ENCODE data around the gene SLC46A2.
A peak's percentile ranks its signal among the peaks of the same experiment; 100 is the strongest.

Gene SLC46A2

DNA sequence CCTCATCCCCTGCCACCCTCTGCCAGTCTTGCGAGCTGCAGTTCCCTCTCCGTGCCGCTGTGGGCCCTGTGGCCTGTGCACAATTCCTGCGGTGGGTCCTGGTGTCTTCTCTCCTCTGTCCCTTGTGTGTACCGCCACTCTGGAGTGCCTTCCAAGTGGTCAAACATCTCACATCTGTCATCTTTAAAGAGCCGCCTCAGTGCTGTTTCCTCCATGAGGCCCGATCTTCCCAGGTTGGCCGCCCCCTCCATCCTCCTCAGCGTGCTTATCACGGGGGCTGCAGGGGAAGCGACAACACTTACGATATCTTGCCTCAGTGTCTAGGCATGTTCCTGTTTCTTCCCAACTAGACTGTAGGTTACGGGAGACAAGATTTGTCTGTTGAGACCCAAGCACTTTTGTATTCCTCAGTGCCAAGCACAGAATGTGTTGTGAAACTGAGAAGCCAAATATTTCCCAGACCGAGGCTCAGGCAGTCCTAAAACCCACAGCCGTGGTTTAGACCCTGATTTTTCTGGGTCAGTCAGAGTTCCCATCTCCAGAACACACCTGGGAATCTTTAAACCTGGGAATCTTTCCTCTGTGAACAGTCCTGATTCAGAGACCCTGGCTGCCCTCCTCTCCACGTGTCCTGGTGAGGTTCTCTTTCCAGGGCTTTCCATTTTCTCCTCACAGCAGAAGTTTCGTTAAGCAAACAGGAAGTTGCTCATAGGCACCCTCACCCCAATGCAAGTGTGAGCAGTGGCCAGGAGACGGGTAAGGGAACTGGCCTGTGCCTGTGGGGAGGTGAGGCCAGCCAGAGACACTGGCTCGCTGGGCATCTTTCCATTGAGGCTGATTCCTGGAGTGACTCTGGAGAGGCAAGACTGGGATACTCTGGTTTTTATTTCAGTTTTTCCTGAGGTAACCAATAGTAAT, 28.8 kb downstream of the SLC46A2 start:
- H4K8ac ChIP-seq (ENCODE audit: low read length) = no peak overlapping the region
- DNase-seq = peak; percentile 46

DNA sequence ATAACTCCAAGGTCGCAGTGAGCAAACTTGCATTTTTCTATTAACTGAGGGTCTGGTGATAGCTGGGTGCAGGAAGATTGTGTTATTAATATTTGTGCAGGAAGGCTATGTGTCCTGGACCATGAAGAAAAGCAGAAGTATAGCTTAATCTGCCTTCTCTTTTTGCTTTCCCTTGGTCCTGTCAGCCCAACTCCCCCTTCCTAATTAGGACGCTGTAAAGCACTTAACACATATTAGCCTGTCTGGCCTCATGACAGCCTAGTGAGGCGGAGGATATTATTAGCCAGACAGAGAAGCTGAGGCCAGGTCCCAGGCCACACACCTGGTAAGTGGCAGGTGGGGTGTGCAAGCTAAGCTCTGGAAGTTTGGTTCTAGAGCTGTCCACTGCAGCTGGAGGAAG, 29.5 kb downstream of the SLC46A2 start:
- H3K14ac ChIP-seq (ENCODE audit: low read length in 2 of 2) = no peak overlapping the region
- H3K4me2 ChIP-seq (ENCODE audit: low read length, poor library complexity, severe bottlenecking) = no peak overlapping the region
- no peak overlapping the region for H3K4me3 ChIP-seq (ENCODE audit: insufficient read depth in 1 of 2, low read depth in 1 of 2, low read length in 2 of 2)
- no peak overlapping the region for H2AK5ac ChIP-seq (ENCODE audit: low read length, severe bottlenecking)
- no peak overlapping the region for H2BK12ac ChIP-seq (ENCODE audit: low read length in 2 of 2)
- H2BK15ac ChIP-seq (ENCODE audit: low read depth, poor library complexity, severe bottlenecking) = peak overlapping the region; percentile 4
- peaks cover 2 to 9% of the 10 kb centered on the region in 2 experiments for H3K36me3 ChIP-seq (ENCODE audit: control insufficient read depth in 1 of 2, insufficient read depth in 2 of 2, low read depth in 1 of 2, low read length in 2 of 2)
- no peak overlapping the region for H2BK5ac ChIP-seq (ENCODE audit: low read depth, low read length, poor library complexity, severe bottlenecking)
- H3K79me1 ChIP-seq (replicated peaks; ENCODE audit: low read length, poor library complexity, severe bottlenecking) = no peaks in the 10 kb centered on the region
- H3K18ac ChIP-seq (ENCODE audit: low read depth in 1 of 2, low read length in 2 of 2) = no peak overlapping the region
- no peak overlapping the region for H2BK120ac ChIP-seq (ENCODE audit: low read depth, low read length)
- H3K9ac ChIP-seq (ENCODE audit: low read length) = no peak overlapping the region
- no peak overlapping the region for H3K27ac ChIP-seq (ENCODE audit: low read length, poor library complexity, severe bottlenecking)
- no peak for DNase-seq
- H3K27me3 ChIP-seq (ENCODE audit: control insufficient read depth in 1 of 2, insufficient read depth in 1 of 2, low read length in 2 of 2) = no peaks in the 10 kb centered on the region
- H3K9me3 ChIP-seq (ENCODE audit: control insufficient read depth, low read length) = no peaks in the 10 kb centered on the region
- WGBS = 80% methylated on average over 3 of the region's 3 CpGs
- peaks cover 2% of the 10 kb centered on the region for H3K4me1 ChIP-seq (ENCODE audit: control insufficient read depth, insufficient read depth, low read depth, low read length)
- H3K4ac ChIP-seq (ENCODE audit: low read depth in 1 of 2, low read length in 2 of 2) = no peak overlapping the region
- no peak overlapping the region for H3K23ac ChIP-seq (ENCODE audit: low read length in 2 of 2)
- H4K8ac ChIP-seq (ENCODE audit: low read length) = no peak overlapping the region
- no peak overlapping the region for H4K91ac ChIP-seq (ENCODE audit: low read length)
- no peak overlapping the region for H2AFZ ChIP-seq (ENCODE audit: low read depth, low read length)

More for the DNA sequence above, 28.8 kb downstream of the SLC46A2 start:
- Histone ChIP-seq H3K4ac (ENCODE audit: low read depth in 1 of 2, low read length in 2 of 2) (no peak overlapping the region), H3K23ac (ENCODE audit: low read length in 2 of 2) (no peak overlapping the region), H3K9ac (ENCODE audit: low read length) (peak overlapping the region; percentile 24), H3K9me3 (ENCODE audit: control insufficient read depth, low read length) (no peaks in the 10 kb centered on the region), H3K4me3 (ENCODE audit: insufficient read depth in 1 of 2, low read depth in 1 of 2, low read length in 2 of 2) (peak overlapping the region in 1 of 2 experiments; percentile 24), H2AFZ (ENCODE audit: low read depth, low read length) (no peak overlapping the region), H3K14ac (ENCODE audit: low read length in 2 of 2) (no peak overlapping the region), H2BK12ac (ENCODE audit: low read length in 2 of 2) (no peak overlapping the region), H3K79me1 (replicated peaks; ENCODE audit: low read length, poor library complexity, severe bottlenecking) (no peaks in the 10 kb centered on the region), H2BK120ac (ENCODE audit: low read depth, low read length) (no peak overlapping the region), H3K4me2 (ENCODE audit: low read length, poor library complexity, severe bottlenecking) (no peak overlapping the region), H3K27ac (ENCODE audit: low read length, poor library complexity, severe bottlenecking) (no peak overlapping the region), H3K4me1 (ENCODE audit: control insufficient read depth, insufficient read depth, low read depth, low read length) (peaks cover 2% of the 10 kb centered on the region), H3K36me3 (ENCODE audit: control insufficient read depth in 1 of 2, insufficient read depth in 2 of 2, low read depth in 1 of 2, low read length in 2 of 2) (peaks cover 6 to 9% of the 10 kb centered on the region in 2 experiments), H3K27me3 (ENCODE audit: control insufficient read depth in 1 of 2, insufficient read depth in 1 of 2, low read length in 2 of 2) (no peaks in the 10 kb centered on the region), H2BK5ac (ENCODE audit: low read depth, low read length, poor library complexity, severe bottlenecking) (no peak overlapping the region), H4K91ac (ENCODE audit: low read length) (no peak overlapping the region), H2AK5ac (ENCODE audit: low read length, severe bottlenecking) (no peak overlapping the region), H2BK15ac (ENCODE audit: low read depth, poor library complexity, severe bottlenecking) (peak overlapping the region; percentile 4), H3K18ac (ENCODE audit: low read depth in 1 of 2, low read length in 2 of 2) (no peak overlapping the region)
- 89% methylated on average over 19 of the region's 19 CpGs for WGBS

DNA sequence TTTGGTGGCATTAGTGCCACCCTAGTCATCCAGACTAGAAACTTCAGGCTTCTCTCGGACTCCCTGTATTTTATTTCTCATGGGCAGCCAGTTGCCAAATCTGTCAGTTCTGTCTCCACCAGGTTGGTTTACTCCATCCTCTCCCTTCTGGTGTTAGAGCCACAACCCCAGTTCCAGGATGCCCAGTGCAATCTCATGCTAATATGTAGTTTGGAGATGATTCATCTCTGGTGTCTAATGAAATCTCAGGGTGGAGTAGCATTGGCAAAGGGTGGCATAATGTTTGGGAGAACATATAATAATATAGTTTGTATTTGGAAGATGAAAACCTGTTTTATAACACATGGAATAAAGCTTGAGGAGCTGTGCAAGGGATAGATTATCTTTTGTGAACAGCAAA, 30.2 kb downstream of the SLC46A2 start:
- Histone ChIP-seq H2BK120ac (ENCODE audit: low read depth, low read length) (no peak overlapping the region), H2BK12ac (ENCODE audit: low read length in 2 of 2) (no peak overlapping the region), H2AFZ (ENCODE audit: low read depth, low read length) (no peak overlapping the region), H3K27ac (ENCODE audit: low read length, poor library complexity, severe bottlenecking) (no peak overlapping the region), H2BK15ac (ENCODE audit: low read depth, poor library complexity, severe bottlenecking) (no peak overlapping the region), H4K91ac (ENCODE audit: low read length) (no peak overlapping the region), H3K79me1 (replicated peaks; ENCODE audit: low read length, poor library complexity, severe bottlenecking) (peaks cover 4% of the 10 kb centered on the region), H3K18ac (ENCODE audit: low read depth in 1 of 2, low read length in 2 of 2) (no peak overlapping the region), H3K4me3 (ENCODE audit: insufficient read depth in 1 of 2, low read depth in 1 of 2, low read length in 2 of 2) (no peak overlapping the region), H3K4me2 (ENCODE audit: low read length, poor library complexity, severe bottlenecking) (no peak overlapping the region), H3K9me3 (ENCODE audit: control insufficient read depth, low read length) (no peaks in the 10 kb centered on the region), H3K14ac (ENCODE audit: low read length in 2 of 2) (no peak overlapping the region), H3K4me1 (ENCODE audit: control insufficient read depth, insufficient read depth, low read depth, low read length) (peaks cover 2% of the 10 kb centered on the region), H3K4ac (ENCODE audit: low read depth in 1 of 2, low read length in 2 of 2) (no peak overlapping the region), H2BK5ac (ENCODE audit: low read depth, low read length, poor library complexity, severe bottlenecking) (no peak overlapping the region), H3K36me3 (ENCODE audit: control insufficient read depth in 1 of 2, insufficient read depth in 2 of 2, low read depth in 1 of 2, low read length in 2 of 2) (peaks cover 0 to 9% of the 10 kb centered on the region in 2 experiments), H4K8ac (ENCODE audit: low read length) (no peak overlapping the region), H2AK5ac (ENCODE audit: low read length, severe bottlenecking) (no peak overlapping the region), H3K27me3 (ENCODE audit: control insufficient read depth in 1 of 2, insufficient read depth in 1 of 2, low read length in 2 of 2) (no peaks in the 10 kb centered on the region), H3K9ac (ENCODE audit: low read length) (no peak overlapping the region), H3K23ac (ENCODE audit: low read length in 2 of 2) (no peak overlapping the region)
- no peak for DNase-seq
- 100% methylated on average over 1 of the region's 1 CpG for WGBS

DNA sequence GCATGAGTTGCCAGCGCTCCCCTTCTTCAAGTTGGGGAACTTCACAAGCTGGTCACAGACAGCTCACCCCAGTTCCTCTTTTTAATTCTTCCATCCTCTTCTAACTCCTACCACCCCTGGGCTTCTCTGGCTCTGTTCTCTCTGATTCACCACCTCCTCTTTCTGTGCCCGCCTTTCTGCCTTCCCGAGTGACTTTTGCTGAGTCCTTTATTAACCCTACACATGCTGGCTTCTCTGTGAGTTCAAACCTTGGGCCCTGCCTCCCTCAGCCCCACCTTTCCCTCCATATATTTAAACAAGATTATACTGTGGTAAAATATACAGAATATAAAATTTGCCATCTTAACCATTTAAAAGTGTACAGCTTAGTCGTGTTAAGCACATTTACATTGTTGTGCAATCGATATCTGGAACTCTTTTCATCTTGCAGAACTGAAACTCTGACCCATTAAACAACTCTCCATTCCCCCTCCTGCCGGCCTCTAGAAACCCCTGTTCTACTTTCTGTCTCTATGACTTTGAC, 32.0 kb downstream of the SLC46A2 start:
- Histone ChIP-seq H2BK120ac (ENCODE audit: low read depth, low read length) (no peak overlapping the region), H2BK15ac (ENCODE audit: low read depth, poor library complexity, severe bottlenecking) (no peak overlapping the region), H3K4ac (ENCODE audit: low read depth in 1 of 2, low read length in 2 of 2) (no peak overlapping the region), H4K8ac (ENCODE audit: low read length) (no peak overlapping the region), H3K4me3 (ENCODE audit: insufficient read depth in 1 of 2, low read depth in 1 of 2, low read length in 2 of 2) (peak overlapping the region in 1 of 2 experiments; percentile 30), H3K4me1 (ENCODE audit: control insufficient read depth, insufficient read depth, low read depth, low read length) (peaks cover 3% of the 10 kb centered on the region), H3K27ac (ENCODE audit: low read length, poor library complexity, severe bottlenecking) (no peak overlapping the region), H2AFZ (ENCODE audit: low read depth, low read length) (no peak overlapping the region), H2BK12ac (ENCODE audit: low read length in 2 of 2) (no peak overlapping the region), H3K4me2 (ENCODE audit: low read length, poor library complexity, severe bottlenecking) (no peak overlapping the region), H3K18ac (ENCODE audit: low read depth in 1 of 2, low read length in 2 of 2) (no peak overlapping the region), H3K9me3 (ENCODE audit: control insufficient read depth, low read length) (no peaks in the 10 kb centered on the region), H3K9ac (ENCODE audit: low read length) (peak overlapping the region; percentile 61), H3K36me3 (ENCODE audit: control insufficient read depth in 1 of 2, insufficient read depth in 2 of 2, low read depth in 1 of 2, low read length in 2 of 2) (peaks cover 1 to 8% of the 10 kb centered on the region in 2 experiments), H3K14ac (ENCODE audit: low read length in 2 of 2) (no peak overlapping the region), H2BK5ac (ENCODE audit: low read depth, low read length, poor library complexity, severe bottlenecking) (no peak overlapping the region), H2AK5ac (ENCODE audit: low read length, severe bottlenecking) (no peak overlapping the region), H3K79me1 (replicated peaks; ENCODE audit: low read length, poor library complexity, severe bottlenecking) (peaks cover 5% of the 10 kb centered on the region), H3K23ac (ENCODE audit: low read length in 2 of 2) (no peak overlapping the region), H4K91ac (ENCODE audit: low read length) (no peak overlapping the region), H3K27me3 (ENCODE audit: control insufficient read depth in 1 of 2, insufficient read depth in 1 of 2, low read length in 2 of 2) (no peaks in the 10 kb centered on the region)
- 66% methylated on average over 5 of the region's 6 CpGs for WGBS
- no peak for DNase-seq
